SJCRH30 (cell line): ENCODE measurements around the gene OXSR1. TPM values are rescaled to one million over a fixed set of nuclear protein-coding genes. Genes with fewer than 3 reads are reported as not detected.
"Not testable (repeated sequence)": the region's sequence is repeated elsewhere in the genome, so short reads cannot be mapped to it uniquely, and the experiment has no call there.

Source experiments
- DNase-seq, 2 experiments: peaks; one replicate each; pipeline ENCODE4 v3.0.0-alpha.2; 2015 to 2020
- H3K27ac ChIP-seq: fragments of 250-450 bp; sonication (Bioruptor Pico); 2 replicates; pipeline ENCODE4 v1.5.1; 2020; ENCODE audit warnings: mild to moderate bottlenecking, moderate library complexity
- H3K27me3 ChIP-seq: fragments of 250-450 bp; sonication (Bioruptor Pico); 2 replicates; pipeline ENCODE4 v1.5.1; 2020; ENCODE audit warnings: mild to moderate bottlenecking, moderate library complexity
- H3K36me3 ChIP-seq: fragments of 250-450 bp; sonication (Bioruptor Pico); 2 replicates; pipeline ENCODE4 v1.5.1; 2020; ENCODE audit warnings: mild to moderate bottlenecking, moderate library complexity
- H3K4me1 ChIP-seq: fragments of 250-450 bp; sonication (Bioruptor Pico); 2 replicates; pipeline ENCODE4 v1.5.1; 2020; ENCODE audit warnings: mild to moderate bottlenecking, moderate library complexity
- H3K4me3 ChIP-seq: fragments of 250-450 bp; sonication (Bioruptor Pico); 2 replicates; pipeline ENCODE4 v1.5.1; 2020; ENCODE audit warnings: mild to moderate bottlenecking, moderate library complexity
- H3K9me3 ChIP-seq: fragments of 250-450 bp; sonication (Bioruptor Pico); replicated peaks from 2 replicates; pipeline ENCODE4 v1.5.1; 2020; ENCODE audit warnings: mild to moderate bottlenecking, moderate library complexity
- total RNA-seq: library from RNA; depleted of rRNA; stranded (reverse); fragments of >200 nt; shearing (Covaris generic); gene quantifications from 2 replicates; pipeline ENCODE4 v1.2.3, GENCODE V29; 2014

OXSR1 gene
- total RNA-seq, 1 experiment from 2014 or later = 31.6 TPM

GRCh38 chr3:38148311-38148882 lies 16.9 kb upstream of the OXSR1 start:
- DNase-seq = no peak
- Histone ChIP-seq H3K27ac (no peak overlapping the region), H3K4me3 (no peak overlapping the region), H3K27me3 (no peaks in the 10 kb centered on the region), H3K4me1 (no peaks in the 10 kb centered on the region), H3K36me3 (no peaks in the 10 kb centered on the region), H3K9me3 (no peaks in the 10 kb centered on the region)

- DNase-seq = no peak
- Histone ChIP-seq H3K27me3 (no peaks in the 10 kb centered on the region), H3K4me3 (no peak overlapping the region), H3K36me3 (no peaks in the 10 kb centered on the region), H3K9me3 (no peaks in the 10 kb centered on the region), H3K27ac (no peak overlapping the region), H3K4me1 (no peaks in the 10 kb centered on the region)
Observed at GRCh38 chr3:38149708-38150107, 15.6 kb upstream of the OXSR1 start.

GRCh38 chr3:38150780-38151528 lies 14.4 kb upstream of the OXSR1 start:
- Histone ChIP-seq H3K36me3 (no peaks in the 10 kb centered on the region), H3K4me1 (no peaks in the 10 kb centered on the region), H3K9me3 (no peaks in the 10 kb centered on the region), H3K4me3 (no peak overlapping the region), H3K27ac (no peak overlapping the region), H3K27me3 (no peaks in the 10 kb centered on the region)
- DNase-seq = peak in 1 of 2 experiments; percentile 17

GRCh38 chr3:38151667-38152265 lies 13.6 kb upstream of the OXSR1 start:
- H3K4me3 ChIP-seq = no peak overlapping the region
- H3K4me1 ChIP-seq = no peaks in the 10 kb centered on the region
- no peaks in the 10 kb centered on the region for H3K27me3 ChIP-seq
- DNase-seq = no peak
- H3K27ac ChIP-seq = no peak overlapping the region
- H3K36me3 ChIP-seq = no peaks in the 10 kb centered on the region
- H3K9me3 ChIP-seq = no peaks in the 10 kb centered on the region

GRCh38 chr3:38152609-38153008 lies 12.7 kb upstream of the OXSR1 start:
- no peak for DNase-seq
- Histone ChIP-seq H3K27me3 (no peaks in the 10 kb centered on the region), H3K4me1 (no peaks in the 10 kb centered on the region), H3K9me3 (no peaks in the 10 kb centered on the region), H3K36me3 (no peaks in the 10 kb centered on the region), H3K4me3 (no peak overlapping the region), H3K27ac (no peak overlapping the region)

DNA sequence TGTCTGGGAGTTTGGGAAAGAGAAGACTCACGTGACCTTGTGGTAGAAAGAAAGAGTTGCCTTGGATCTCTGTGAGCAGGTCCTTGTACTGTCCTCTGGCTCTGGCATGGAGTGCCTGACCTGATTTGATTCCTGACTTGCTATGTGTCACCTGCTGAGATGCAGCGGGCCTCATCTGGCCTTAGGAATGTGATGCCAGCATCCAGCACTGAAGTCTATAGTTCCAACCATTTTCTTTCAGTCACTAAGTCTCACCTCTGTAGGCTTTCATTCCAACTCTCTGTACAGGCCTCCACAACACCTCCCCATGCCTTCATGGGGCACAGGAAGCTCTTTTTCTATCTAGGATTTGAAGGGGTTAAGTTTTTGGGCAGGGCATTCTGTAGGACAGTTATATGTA lies 12.1 kb upstream of the OXSR1 start:
- Histone ChIP-seq H3K9me3 (no peaks in the 10 kb centered on the region), H3K4me1 (no peaks in the 10 kb centered on the region), H3K36me3 (no peaks in the 10 kb centered on the region), H3K27me3 (no peaks in the 10 kb centered on the region), H3K4me3 (no peak overlapping the region), H3K27ac (no peak overlapping the region)
- no peak for DNase-seq

DNA sequence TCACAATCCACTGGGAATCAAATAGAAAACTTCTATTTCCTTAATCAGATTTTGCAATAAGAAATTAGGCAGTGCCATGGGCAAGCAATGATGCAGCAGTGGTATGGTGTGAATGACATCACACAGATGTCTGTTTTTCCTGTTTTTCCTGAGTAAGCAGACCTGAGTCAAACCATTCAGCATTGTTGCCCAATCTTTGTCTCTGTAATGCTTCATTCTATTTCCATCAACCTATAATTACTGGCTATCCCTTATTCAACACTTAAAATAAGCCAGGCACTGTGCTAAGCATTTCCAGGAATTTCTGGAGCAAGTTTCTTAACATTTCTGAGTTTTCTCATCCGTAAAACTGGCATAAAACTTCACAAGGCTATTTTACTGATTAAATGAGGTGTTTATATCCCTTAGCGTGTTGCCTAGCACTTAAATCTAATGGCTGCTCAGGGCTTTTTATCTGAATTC lies 11.3 kb upstream of the OXSR1 start:
- Histone ChIP-seq H3K4me3 (no peak overlapping the region), H3K9me3 (no peaks in the 10 kb centered on the region), H3K27me3 (no peaks in the 10 kb centered on the region), H3K4me1 (no peaks in the 10 kb centered on the region), H3K27ac (no peak overlapping the region), H3K36me3 (no peaks in the 10 kb centered on the region)
- DNase-seq = no peak

GRCh38 chr3:38154625-38155255 lies 10.6 kb upstream of the OXSR1 start:
- Histone ChIP-seq H3K9me3 (no peaks in the 10 kb centered on the region), H3K27ac (no peak overlapping the region), H3K4me3 (no peak overlapping the region), H3K36me3 (no peaks in the 10 kb centered on the region), H3K27me3 (no peaks in the 10 kb centered on the region), H3K4me1 (no peaks in the 10 kb centered on the region)
- no peak for DNase-seq

GRCh38 chr3:38155825-38156224 lies 9.5 kb upstream of the OXSR1 start:
- Histone ChIP-seq H3K36me3 (no peaks in the 10 kb centered on the region), H3K4me1 (no peaks in the 10 kb centered on the region), H3K9me3 (no peaks in the 10 kb centered on the region), H3K4me3 (no peak overlapping the region), H3K27ac (no peak overlapping the region), H3K27me3 (no peaks in the 10 kb centered on the region)
- DNase-seq = no peak

DNA sequence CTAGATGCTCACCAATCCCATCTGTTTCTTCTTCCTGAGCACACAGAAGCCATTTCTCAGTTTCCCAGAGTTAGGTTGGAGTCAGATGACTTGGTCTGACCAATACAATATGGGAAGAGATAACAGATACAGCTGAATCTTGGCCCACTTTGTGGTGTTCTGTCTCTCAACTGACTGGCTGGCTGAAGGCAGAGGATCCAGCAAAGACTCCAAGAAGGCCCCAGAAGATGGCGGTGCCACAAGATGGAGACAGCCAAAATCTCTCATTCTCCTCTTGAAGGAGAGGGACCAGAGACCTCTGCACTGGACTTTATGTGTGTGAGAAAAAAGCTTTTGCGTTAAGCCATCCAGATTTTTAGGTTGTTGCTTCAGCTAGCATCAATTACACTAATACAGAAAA lies 8.2 kb upstream of the OXSR1 start:
- Histone ChIP-seq H3K9me3 (no peaks in the 10 kb centered on the region), H3K4me3 (no peak overlapping the region), H3K4me1 (no peaks in the 10 kb centered on the region), H3K27me3 (no peaks in the 10 kb centered on the region), H3K27ac (no peak overlapping the region), H3K36me3 (no peaks in the 10 kb centered on the region)
- DNase-seq = no peak

GRCh38 chr3:38157595-38157994 lies 7.7 kb upstream of the OXSR1 start:
- Histone ChIP-seq H3K4me3 (no peak overlapping the region), H3K27me3 (no peaks in the 10 kb centered on the region), H3K9me3 (no peaks in the 10 kb centered on the region), H3K4me1 (no peaks in the 10 kb centered on the region), H3K36me3 (no peaks in the 10 kb centered on the region), H3K27ac (no peak overlapping the region)
- DNase-seq = no peak

DNA sequence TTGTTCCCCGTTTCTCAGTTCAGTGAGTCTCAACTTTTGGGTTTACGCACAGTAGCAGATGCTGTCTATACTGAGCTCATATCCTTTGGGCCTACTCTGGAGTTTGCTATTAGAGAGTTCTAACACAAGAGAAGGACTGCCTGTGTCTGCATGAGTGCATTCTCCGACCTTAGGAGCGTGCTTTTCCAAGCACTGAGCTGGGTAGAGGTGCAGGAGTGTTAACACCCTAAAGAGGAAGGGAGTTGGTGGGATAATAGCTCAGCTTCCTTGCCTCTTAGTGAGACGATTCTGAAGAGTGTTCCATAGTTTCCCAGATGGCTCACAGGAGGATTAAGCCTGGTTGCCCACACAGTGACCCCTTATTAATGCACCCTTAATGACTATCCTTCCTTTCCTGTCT lies 6.9 kb upstream of the OXSR1 start:
- no peak overlapping the region for H3K4me3 ChIP-seq
- H3K27ac ChIP-seq = no peak overlapping the region
- H3K9me3 ChIP-seq = no peaks in the 10 kb centered on the region
- no peaks in the 10 kb centered on the region for H3K36me3 ChIP-seq
- DNase-seq = no peak
- H3K27me3 ChIP-seq = no peaks in the 10 kb centered on the region
- no peaks in the 10 kb centered on the region for H3K4me1 ChIP-seq

- not testable (repeated sequence) for H3K27me3 ChIP-seq, DNase-seq, H3K36me3 ChIP-seq, H3K4me1 ChIP-seq, H3K4me3 ChIP-seq, H3K9me3 ChIP-seq, H3K27ac ChIP-seq
Observed at GRCh38 chr3:38160704-38161103, 4.6 kb upstream of the OXSR1 start.

DNA sequence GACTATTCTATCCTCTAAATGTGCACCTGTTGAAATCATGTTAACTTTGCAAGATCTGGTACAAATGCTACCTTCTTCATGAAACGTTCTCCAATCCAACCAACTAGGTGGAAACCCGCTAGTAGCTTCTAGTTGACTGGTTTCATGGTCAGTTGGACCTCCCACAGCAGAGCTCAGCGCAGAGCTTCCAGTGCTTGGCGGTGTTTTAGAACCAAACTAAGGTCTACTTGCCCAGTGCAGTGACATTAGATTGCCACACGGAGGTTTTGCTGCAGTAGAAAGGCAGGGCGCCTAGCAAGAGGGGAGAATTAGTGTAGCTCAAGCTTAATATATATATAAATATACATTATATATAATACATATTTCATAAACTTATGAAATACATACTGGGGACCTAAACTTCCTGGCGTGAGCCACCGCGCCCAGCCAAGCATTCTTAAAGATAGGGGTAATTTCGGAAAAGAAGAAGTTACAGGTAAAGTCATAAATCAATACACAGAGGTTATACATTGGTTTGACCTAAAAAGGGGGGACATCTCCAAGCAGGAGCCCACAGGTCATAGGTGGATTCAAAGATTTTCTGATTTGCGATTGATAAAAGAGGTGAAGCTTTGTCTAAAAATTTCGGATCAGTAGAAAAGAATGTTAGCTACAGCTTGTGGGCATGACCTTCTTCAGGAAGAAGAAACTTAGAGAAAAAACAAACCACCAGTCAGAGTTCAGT lies 2.1 kb upstream of the OXSR1 start:
- Histone ChIP-seq H3K9me3 (no peaks in the 10 kb centered on the region), H3K27ac (no peak overlapping the region), H3K36me3 (no peaks in the 10 kb centered on the region), H3K4me1 (0 out of 2 replicates have a peak, but pooled peaks cover 2% of the 10 kb centered on the region), H3K4me3 (no peak overlapping the region), H3K27me3 (no peaks in the 10 kb centered on the region)
- no peak for DNase-seq
